Immature natural killer cell (primary cell): Measurements from ENCODE around the gene MRPS35. TPM values are rescaled to one million over a fixed set of nuclear protein-coding genes. Genes with fewer than 3 reads are reported as not detected.

ENCODE experiments used
- DNase-seq, 3 donors: peaks; one replicate each; pipeline ENCODE4 v3.0.0; 2022; ENCODE audit warnings: mixed read lengths in 1 of 3
- H3K27ac Mint-ChIP-seq, 6 donors: one replicate each; pipeline ENCODE4 v1.8.0; 2020; ENCODE audit warnings: mixed read lengths in 6 of 6, mild to moderate bottlenecking in 5 of 6, inconsistent platforms in 4 of 6, moderate library complexity in 3 of 6
- H3K27me3 Mint-ChIP-seq, 3 donors: one replicate each; pipeline ENCODE4 v1.8.0; 2020 to 2021; ENCODE audit warnings: low read depth in 3 of 3, mild to moderate bottlenecking in 3 of 3, mixed read lengths in 3 of 3, moderate library complexity in 3 of 3, inconsistent platforms in 1 of 3
- H3K36me3 Mint-ChIP-seq, 3 donors: one replicate each; pipeline ENCODE4 v1.8.0; 2020; ENCODE audit warnings: mixed read lengths in 3 of 3, inconsistent platforms in 2 of 3, mild to moderate bottlenecking in 2 of 3
- H3K4me1 Mint-ChIP-seq, 2 donors: one replicate each; pipeline ENCODE4 v1.8.0; 2020; ENCODE audit warnings: inconsistent platforms in 2 of 2, mild to moderate bottlenecking in 2 of 2, mixed read lengths in 2 of 2, moderate library complexity in 1 of 2
- H3K4me3 Mint-ChIP-seq, 5 donors: one replicate each; pipeline ENCODE4 v1.8.0; 2020; ENCODE audit warnings: mild to moderate bottlenecking in 5 of 5, mixed read lengths in 5 of 5, inconsistent platforms in 3 of 5, moderate library complexity in 3 of 5
- H3K9me3 Mint-ChIP-seq, 6 donors: one replicate each; pipeline ENCODE4 v1.8.0; 2020; ENCODE audit warnings: mild to moderate bottlenecking in 6 of 6, mixed read lengths in 6 of 6, inconsistent platforms in 4 of 6, moderate library complexity in 3 of 6
- polyA plus RNA-seq, 3 donors: library from polyadenylated mRNA; unstranded; fragments of 300-500 nt; fragmentation: Illumina TruSeq; gene quantifications; one replicate each; pipeline ENCODE4 v1.2.3, GENCODE V29; 2021

The MRPS35 gene
- 10 to 100 TPM; 39.2 to 51.3 (median 41.4) TPM for polyA plus RNA-seq

DNA sequence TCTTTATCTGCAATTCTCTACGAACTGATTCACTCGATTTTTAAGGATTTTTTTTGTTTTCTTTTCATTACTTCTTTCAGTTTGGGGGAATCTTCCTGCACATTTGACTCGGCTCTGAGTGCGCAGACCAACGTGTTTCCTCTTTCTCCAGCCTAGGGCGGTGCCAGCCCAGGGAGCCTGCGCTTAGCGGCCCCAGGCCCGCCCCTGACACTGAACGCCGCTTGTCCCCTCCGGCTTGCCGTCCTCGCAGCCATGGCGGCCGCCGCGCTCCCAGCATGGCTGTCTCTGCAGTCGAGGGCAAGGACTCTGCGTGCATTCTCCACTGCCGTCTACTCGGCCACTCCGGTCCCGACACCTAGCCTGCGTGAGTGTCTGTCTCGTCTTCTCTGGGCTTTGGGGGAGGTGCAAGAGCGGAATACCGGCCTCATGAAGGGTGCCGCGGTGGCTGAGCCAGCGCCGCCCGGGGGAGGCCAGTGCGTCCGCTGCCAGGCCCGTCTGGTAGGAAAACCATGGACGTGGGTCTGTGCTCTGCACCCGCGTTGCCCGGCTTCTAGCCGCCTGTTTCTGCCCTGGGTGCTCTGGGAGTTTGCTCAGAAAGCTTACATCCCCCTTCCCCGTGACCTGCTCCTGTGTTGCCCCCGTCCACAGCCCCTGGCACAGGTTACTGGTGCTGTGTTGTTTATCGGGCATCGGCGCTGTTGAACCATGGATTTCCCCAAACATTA, at the start of gene MRPS35:
Gene MRPS35 (plus strand): TSS at position 241 of the 725 bp plus-strand sequence. CDS start 12 bp downstream, at position 253.
- no peaks in the 10 kb centered on the region for H3K9me3 Mint-ChIP-seq
- peaks cover 32 to 45% of the 10 kb centered on the region in 2 donors for H3K4me1 Mint-ChIP-seq
- H3K27ac Mint-ChIP-seq: peak within 1 kb of the TSS; percentile 91 to 99 (median 95)
- H3K4me3 Mint-ChIP-seq: peak within 1 kb of the TSS; percentile 95 to 100 (median 98)
- no peaks in the 10 kb centered on the region for H3K36me3 Mint-ChIP-seq
- H3K27me3 Mint-ChIP-seq: peaks cover 0 to 15% (median 9%) of the 10 kb centered on the region in 3 donors
- peak; percentile 87 to 89 (median 88) for DNase-seq

DNA sequence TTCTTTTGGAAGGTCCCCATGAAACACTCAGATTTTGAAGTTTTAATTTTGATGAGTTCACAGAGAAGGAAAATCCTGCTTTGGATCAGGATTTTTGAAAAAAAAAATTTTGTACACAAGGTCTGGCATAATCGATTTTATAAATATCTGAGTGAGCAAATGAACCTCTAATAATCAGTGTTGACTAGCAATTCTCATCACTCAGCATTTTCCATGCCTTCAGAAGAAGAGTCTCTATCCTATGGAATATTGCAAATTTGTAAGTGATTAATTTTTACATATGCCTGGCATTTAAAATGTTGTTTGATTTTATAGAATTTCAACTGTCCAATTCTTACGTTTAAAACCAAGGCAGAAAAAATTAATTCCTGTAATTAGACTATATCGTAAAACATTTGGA, 44.9 kb upstream of the MRPS35 start:
- Mint-ChIP-seq H3K4me3 (no peak overlapping the region), H3K9me3 (no peaks in the 10 kb centered on the region), H3K27me3 (peaks cover 0 to 8% (median 2%) of the 10 kb centered on the region in 3 donors), H3K36me3 (peaks cover 0 to 3% (median 0%) of the 10 kb centered on the region in 3 donors), H3K27ac (no peak overlapping the region), H3K4me1 (no peaks in the 10 kb centered on the region)
- no peak for DNase-seq

DNA sequence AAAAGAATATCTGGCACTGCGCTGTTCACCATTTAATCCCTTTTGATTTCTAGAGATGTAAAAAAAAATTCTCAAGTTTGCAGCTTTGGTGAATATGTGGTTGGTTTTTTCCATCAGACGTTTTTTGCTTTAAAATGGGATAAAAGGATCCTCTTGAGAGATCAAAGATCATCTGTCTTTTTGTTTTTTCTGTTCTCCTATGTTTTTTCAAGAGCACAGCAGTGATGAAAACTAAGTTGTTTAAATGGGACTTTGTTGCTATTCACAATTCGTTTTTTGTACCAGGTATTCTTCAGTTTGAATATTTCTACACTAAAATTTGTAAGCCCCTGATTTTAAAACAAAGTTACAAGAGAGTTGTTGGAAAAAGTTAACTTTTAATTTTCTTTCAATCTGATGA, 44.1 kb upstream of the MRPS35 start:
- Mint-ChIP-seq H3K4me1 (no peaks in the 10 kb centered on the region), H3K27ac (no peak overlapping the region), H3K9me3 (no peaks in the 10 kb centered on the region), H3K4me3 (no peak overlapping the region), H3K27me3 (peaks cover 0 to 8% (median 2%) of the 10 kb centered on the region in 3 donors), H3K36me3 (peaks cover 0 to 2% (median 0%) of the 10 kb centered on the region in 3 donors)
- no peak for DNase-seq

DNA sequence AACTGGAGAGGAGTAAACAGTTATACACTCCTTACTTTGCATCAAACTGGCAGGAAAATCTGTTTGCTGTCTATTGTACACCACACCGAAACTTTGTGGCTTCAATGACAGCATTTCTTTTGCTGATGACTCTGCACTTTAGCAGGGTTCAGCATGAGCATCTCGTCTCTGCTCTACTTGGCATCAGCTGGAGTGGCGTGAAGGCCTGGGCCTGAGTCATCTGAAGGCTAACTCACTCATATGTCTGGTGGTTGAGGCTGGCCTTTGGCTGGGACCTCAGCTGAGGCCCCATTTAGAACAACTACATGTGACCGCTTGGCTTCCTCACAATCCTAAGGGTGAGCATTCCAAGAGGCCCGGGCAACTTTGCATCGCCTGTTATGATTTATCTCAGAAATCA, 43.1 kb upstream of the MRPS35 start:
- Mint-ChIP-seq H3K9me3 (no peaks in the 10 kb centered on the region), H3K27me3 (peaks cover 0 to 4% (median 4%) of the 10 kb centered on the region in 3 donors), H3K4me1 (no peaks in the 10 kb centered on the region), H3K4me3 (no peak overlapping the region), H3K36me3 (no peaks in the 10 kb centered on the region), H3K27ac (no peak overlapping the region)
- DNase-seq: no peak

DNA sequence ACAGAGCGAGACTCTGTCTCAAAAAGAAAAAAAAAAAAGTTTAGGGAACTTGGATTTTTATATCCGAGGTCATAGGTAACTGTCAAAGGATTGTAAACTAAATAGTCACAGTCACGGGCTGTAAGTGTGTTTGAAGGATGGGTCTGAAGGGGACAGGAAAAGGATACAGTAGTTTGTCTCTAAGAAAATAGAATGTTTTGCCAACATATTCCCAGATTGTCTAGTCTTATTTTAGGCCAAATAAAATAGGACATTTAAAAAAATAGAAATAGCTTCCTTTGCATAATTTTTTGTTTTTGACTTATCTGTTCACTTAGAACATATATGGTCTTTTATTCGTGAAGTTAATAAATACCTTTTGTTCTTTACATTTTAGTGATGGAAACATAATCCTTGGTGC, 38.6 kb upstream of the MRPS35 start:
- H3K4me1 Mint-ChIP-seq: no peaks in the 10 kb centered on the region
- peaks cover 1 to 11% (median 4%) of the 10 kb centered on the region in 3 donors for H3K27me3 Mint-ChIP-seq
- no peak overlapping the region for H3K4me3 Mint-ChIP-seq
- no peak for DNase-seq
- no peaks in the 10 kb centered on the region for H3K9me3 Mint-ChIP-seq
- H3K36me3 Mint-ChIP-seq: no peaks in the 10 kb centered on the region
- H3K27ac Mint-ChIP-seq: no peak overlapping the region

DNA sequence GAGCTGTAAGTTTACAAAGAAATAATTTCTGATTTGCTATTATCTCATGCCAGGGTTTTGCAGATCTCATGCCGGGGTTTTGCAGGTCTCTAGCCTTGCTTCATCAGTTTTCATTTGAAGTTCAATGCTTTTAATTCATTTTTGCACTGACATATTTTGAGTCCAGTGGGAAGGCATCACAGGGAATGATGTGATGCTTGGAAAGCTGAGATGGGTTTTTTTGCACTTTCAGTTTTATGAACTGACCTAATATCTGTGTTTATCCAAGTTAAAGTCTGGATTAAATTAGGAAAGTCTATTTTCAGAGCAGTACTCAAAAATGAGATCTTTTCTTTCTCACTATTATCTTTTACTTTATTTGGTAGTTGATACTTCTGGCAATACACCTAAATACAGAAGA, 38.0 kb upstream of the MRPS35 start:
- DNase-seq: no peak
- Mint-ChIP-seq H3K9me3 (no peaks in the 10 kb centered on the region), H3K4me3 (no peak overlapping the region), H3K4me1 (no peaks in the 10 kb centered on the region), H3K27ac (no peak overlapping the region), H3K36me3 (no peaks in the 10 kb centered on the region), H3K27me3 (peaks cover 1 to 11% (median 4%) of the 10 kb centered on the region in 3 donors)

DNA sequence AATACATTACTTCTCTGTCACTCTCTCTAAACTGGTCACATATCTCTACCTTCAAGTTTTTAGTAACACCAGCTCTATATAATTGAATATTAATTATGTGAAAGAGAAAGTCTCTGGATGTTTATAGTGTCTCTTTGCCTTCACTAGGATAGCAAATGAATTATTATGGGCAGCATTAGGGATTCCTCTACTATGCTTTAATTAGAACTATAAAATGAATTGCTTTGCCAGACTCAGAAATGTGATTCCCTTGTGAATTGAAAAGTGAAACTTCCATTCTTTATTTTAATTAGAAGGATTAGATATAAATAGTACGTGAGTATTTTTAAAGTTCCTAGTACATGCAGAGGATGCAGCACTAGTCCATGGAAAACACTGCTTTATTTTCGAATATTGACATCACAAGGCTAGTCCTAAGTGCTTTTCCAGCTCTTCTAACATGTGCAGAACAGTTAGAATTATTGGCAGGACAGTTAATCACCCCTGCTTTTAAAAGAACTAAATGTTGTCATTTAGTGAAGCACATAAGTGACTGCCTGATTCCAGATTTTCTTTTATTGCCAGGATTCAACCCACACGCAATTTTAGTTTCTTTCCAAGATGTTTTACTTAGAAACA, 37.4 kb upstream of the MRPS35 start:
- H3K27ac Mint-ChIP-seq: no peak overlapping the region
- no peaks in the 10 kb centered on the region for H3K4me1 Mint-ChIP-seq
- no peak for DNase-seq
- no peaks in the 10 kb centered on the region for H3K9me3 Mint-ChIP-seq
- H3K4me3 Mint-ChIP-seq: no peak overlapping the region
- H3K36me3 Mint-ChIP-seq: no peaks in the 10 kb centered on the region
- H3K27me3 Mint-ChIP-seq: peaks cover 1 to 11% (median 4%) of the 10 kb centered on the region in 3 donors

DNA sequence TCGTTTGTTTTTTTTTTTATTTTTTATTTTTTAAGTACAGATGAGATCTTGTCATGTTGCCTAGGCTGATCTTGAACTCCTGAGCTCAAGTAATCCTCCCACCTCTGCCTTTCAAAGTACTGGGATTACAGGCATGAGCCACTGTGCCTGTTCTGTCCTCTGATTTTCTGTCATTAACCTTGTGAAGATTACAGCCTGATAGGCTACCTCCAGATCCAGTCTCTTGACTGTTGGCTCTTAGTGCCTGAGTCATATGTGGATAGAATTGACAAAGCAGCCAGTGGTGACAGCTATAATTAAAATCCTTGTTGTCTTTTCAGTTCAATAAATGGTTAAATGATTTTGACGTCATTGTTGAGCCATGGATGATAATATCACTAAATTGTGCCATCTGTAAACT, 35.6 kb upstream of the MRPS35 start:
- Mint-ChIP-seq H3K4me3 (no peak overlapping the region), H3K27me3 (peaks cover 1 to 14% (median 4%) of the 10 kb centered on the region in 3 donors), H3K36me3 (no peaks in the 10 kb centered on the region), H3K27ac (no peak overlapping the region), H3K4me1 (no peaks in the 10 kb centered on the region), H3K9me3 (no peaks in the 10 kb centered on the region)
- DNase-seq: no peak

DNA sequence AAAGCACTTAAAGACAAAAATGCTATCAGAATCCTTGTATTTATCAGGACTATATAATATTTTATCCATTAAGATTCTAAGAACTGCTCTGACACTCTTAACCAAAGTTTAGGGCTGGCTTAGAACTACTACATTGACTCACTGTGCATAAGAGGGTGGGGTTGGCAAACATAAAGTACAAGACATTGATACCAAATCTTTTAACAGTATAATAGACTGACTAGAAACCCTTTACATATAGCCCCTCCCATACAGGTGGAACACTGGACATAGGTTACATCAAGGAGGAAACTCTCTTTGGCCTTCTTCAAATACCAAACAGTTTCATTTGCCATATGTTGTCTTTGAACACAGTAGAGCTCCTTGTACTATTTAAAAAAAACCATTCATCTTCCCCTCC, 30.0 kb upstream of the MRPS35 start:
- Mint-ChIP-seq H3K27me3 (peaks cover 0 to 13% (median 1%) of the 10 kb centered on the region in 3 donors), H3K4me3 (no peak overlapping the region), H3K36me3 (no peaks in the 10 kb centered on the region), H3K4me1 (no peaks in the 10 kb centered on the region), H3K9me3 (no peaks in the 10 kb centered on the region), H3K27ac (no peak overlapping the region)
- no peak for DNase-seq

DNA sequence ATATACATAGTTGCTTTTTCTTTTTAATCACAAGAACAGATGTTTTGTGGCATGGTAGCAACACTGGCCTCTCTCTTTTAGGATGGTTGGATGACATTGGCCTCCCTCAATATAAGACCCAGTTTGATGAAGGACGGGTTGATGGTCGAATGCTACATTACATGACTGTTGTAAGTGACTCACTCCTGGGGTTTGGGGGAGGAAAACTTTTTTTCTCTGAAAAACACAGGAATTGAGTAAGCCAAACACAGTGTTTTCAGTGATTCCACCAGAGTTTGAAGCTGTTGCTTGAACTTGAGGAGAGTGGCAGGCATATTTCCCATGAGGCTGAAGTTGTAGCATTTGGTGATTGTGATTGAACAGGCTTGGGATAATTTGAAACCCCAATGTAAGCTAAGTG, 28.1 kb upstream of the MRPS35 start:
- no peaks in the 10 kb centered on the region for H3K36me3 Mint-ChIP-seq
- H3K27me3 Mint-ChIP-seq: peaks cover 0 to 9% (median 1%) of the 10 kb centered on the region in 3 donors
- H3K27ac Mint-ChIP-seq: no peak overlapping the region
- H3K9me3 Mint-ChIP-seq: no peaks in the 10 kb centered on the region
- no peak overlapping the region for H3K4me3 Mint-ChIP-seq
- DNase-seq: no peak
- H3K4me1 Mint-ChIP-seq: no peaks in the 10 kb centered on the region

DNA sequence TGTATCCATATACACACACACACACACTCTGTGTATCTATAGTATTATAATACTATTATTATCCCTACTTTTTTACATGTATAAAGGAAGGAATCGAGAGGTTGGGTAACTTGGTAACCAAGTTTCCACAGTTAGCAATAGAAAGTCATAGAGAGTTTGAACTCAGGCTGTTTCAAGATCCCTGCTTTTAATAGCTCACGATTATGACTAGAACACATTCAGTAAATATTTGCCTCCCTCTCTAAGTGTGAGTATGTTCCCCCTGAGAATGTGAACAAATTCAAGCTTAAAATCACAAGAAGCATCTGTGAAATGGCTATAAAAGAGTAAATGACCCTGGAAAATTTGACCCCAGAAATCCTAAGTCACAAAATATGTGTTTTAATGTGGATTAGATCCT, 25.4 kb upstream of the MRPS35 start:
- peaks cover 0 to 7% (median 4%) of the 10 kb centered on the region in 3 donors for H3K27me3 Mint-ChIP-seq
- no peak for DNase-seq
- H3K4me3 Mint-ChIP-seq: no peak overlapping the region
- H3K36me3 Mint-ChIP-seq: no peaks in the 10 kb centered on the region
- no peaks in the 10 kb centered on the region for H3K4me1 Mint-ChIP-seq
- no peaks in the 10 kb centered on the region for H3K9me3 Mint-ChIP-seq
- H3K27ac Mint-ChIP-seq: no peak overlapping the region

DNA sequence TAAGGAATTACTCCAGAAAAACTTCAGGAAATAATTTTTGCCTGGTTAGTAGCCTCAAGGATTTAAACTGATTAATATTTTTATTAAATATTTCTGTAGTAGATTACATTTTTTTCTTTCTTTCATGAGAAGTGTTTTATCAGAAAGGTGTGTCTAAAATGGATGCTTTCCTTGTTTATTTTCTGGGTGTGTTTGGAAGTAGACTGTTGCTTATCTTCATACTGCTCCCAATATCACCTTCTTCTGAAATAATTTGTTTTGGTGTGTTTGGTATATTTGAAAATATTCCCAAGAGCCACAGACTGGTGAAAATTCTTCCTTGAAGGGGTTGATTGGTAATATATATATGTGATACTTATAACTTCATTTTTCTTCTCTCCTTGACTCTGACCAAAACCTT, 24.5 kb upstream of the MRPS35 start:
- Mint-ChIP-seq H3K27ac (no peak overlapping the region), H3K9me3 (no peaks in the 10 kb centered on the region), H3K4me3 (no peak overlapping the region), H3K36me3 (no peaks in the 10 kb centered on the region), H3K27me3 (peaks cover 0 to 4% (median 4%) of the 10 kb centered on the region in 3 donors), H3K4me1 (no peaks in the 10 kb centered on the region)
- no peak for DNase-seq

DNA sequence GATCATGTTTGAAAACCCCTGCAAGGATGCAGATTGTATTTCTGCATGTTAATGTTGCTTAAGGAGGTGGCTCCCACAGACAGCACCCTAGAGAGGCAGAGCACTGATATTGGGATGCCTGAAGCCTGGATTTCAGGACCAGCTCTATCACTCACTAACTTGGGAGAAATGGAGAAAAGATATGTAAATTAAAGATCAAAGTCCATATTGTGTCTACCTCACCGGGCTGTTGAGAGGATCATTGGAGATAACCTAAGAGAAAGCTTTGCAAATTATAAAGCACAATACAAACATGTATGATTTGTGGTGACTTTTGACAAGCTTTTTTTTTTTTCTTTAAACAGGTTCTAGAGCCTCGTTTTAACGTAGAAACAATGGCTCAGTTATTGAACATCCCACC, 22.0 kb upstream of the MRPS35 start:
- no peak for DNase-seq
- H3K4me1 Mint-ChIP-seq: no peaks in the 10 kb centered on the region
- H3K27me3 Mint-ChIP-seq: peaks cover 0 to 4% (median 4%) of the 10 kb centered on the region in 3 donors
- no peaks in the 10 kb centered on the region for H3K36me3 Mint-ChIP-seq
- no peaks in the 10 kb centered on the region for H3K9me3 Mint-ChIP-seq
- no peak overlapping the region for H3K27ac Mint-ChIP-seq
- no peak overlapping the region for H3K4me3 Mint-ChIP-seq

DNA sequence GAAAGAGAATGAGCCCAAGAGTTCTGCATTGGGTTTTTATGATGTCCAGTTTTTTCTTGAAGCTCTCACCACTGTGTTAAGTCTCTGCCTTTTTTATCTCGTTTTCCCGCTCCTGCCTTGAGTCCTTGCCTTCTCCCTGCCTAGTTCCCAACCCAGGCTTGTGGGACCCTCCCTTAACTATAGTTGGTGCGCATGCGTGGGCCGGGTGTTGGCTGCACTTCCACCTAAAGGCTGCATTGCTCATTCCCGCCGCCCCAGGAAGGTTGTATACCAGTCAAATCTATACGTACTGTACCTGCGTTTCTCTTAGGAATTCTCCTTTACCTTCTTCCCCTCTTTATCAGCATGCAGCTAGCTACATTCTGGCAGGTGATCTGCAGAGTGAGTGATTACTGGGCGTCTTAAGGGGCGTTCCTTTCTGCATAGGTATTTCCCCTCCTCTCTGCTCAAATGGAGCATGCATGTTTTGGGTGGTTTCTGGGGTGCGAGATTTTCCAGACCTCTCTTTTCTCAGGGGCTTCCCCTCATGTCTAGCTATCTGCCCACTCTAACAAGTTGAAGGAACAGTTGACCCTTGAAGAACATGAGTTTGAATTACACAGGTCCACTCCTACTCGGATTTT, 21.0 kb upstream of the MRPS35 start:
- Mint-ChIP-seq H3K4me1 (no peaks in the 10 kb centered on the region), H3K27ac (no peak overlapping the region), H3K27me3 (peaks cover 0 to 8% (median 4%) of the 10 kb centered on the region in 3 donors), H3K9me3 (no peaks in the 10 kb centered on the region), H3K36me3 (no peaks in the 10 kb centered on the region), H3K4me3 (no peak overlapping the region)
- DNase-seq: no peak
